Measurements from ENCODE around the gene TMPRSS3. TPM values are rescaled to one million over a fixed set of nuclear protein-coding genes. Genes with fewer than 3 reads are reported as not detected.

The TMPRSS3 gene
- total RNA-seq, 1 donor from 2014 or later: not detected

GRCh38 chr21:42360317-42360716, 35.5 kb downstream of the TMPRSS3 start:
- no peak overlapping the region for H3K27ac ChIP-seq
- H3K9me3 ChIP-seq (ENCODE audit: low read depth): no peaks in the 10 kb centered on the region
- H3K4me2 ChIP-seq: no peak overlapping the region
- peaks cover 6% of the 10 kb centered on the region for H3K9me3 Mint-ChIP-seq
- H4K20me1 ChIP-seq (ENCODE audit: low read depth): no peaks in the 10 kb centered on the region
- H3K4me1 ChIP-seq: no peaks in the 10 kb centered on the region
- no peak for DNase-seq (ENCODE audit: low spot score)
- peaks cover 21% of the 10 kb centered on the region for H3K4me1 Mint-ChIP-seq
- no peak overlapping the region for H2AFZ ChIP-seq (replicated peaks)
- no peak overlapping the region for H3K27ac Mint-ChIP-seq
- H3K79me2 ChIP-seq (ENCODE audit: low read depth): no peaks in the 10 kb centered on the region
- no peaks in the 10 kb centered on the region for H3K27me3 ChIP-seq
- H3F3A ChIP-seq (ENCODE audit: low read depth): no peaks in the 10 kb centered on the region
- peaks cover 14% of the 10 kb centered on the region for H3K27me3 Mint-ChIP-seq (ENCODE audit: insufficient read depth, low read depth)
- no peak overlapping the region for H3K4me3 Mint-ChIP-seq
- H3K36me3 Mint-ChIP-seq: no peaks in the 10 kb centered on the region
- no peak overlapping the region for H3K9ac ChIP-seq
- H3K36me3 ChIP-seq: no peaks in the 10 kb centered on the region
- TF ChIP-seq CTCF (IDR thresholded peaks at IDR 0.05) (no peak), EZH2phosphoT487 (IDR thresholded peaks at IDR 0.05) (no peak), EZH2 (IDR thresholded peaks at IDR 0.05) (no peak)
- no peak overlapping the region for H3K4me3 ChIP-seq

GRCh38 chr21:42358937-42359336, 36.9 kb downstream of the TMPRSS3 start:
- Histone ChIP-seq H3K79me2 (ENCODE audit: low read depth) (no peaks in the 10 kb centered on the region), H3K36me3 (no peaks in the 10 kb centered on the region), H4K20me1 (ENCODE audit: low read depth) (no peaks in the 10 kb centered on the region), H3K9ac (no peak overlapping the region), H2AFZ (replicated peaks) (no peak overlapping the region), H3F3A (ENCODE audit: low read depth) (no peaks in the 10 kb centered on the region), H3K9me3 (ENCODE audit: low read depth) (peaks cover 4% of the 10 kb centered on the region), H3K4me3 (no peak overlapping the region), H3K27ac (no peak overlapping the region), H3K4me1 (no peaks in the 10 kb centered on the region), H3K4me2 (no peak overlapping the region), H3K27me3 (no peaks in the 10 kb centered on the region)
- DNase-seq (ENCODE audit: low spot score): no peak
- Mint-ChIP-seq H3K9me3 (peaks cover 10% of the 10 kb centered on the region), H3K36me3 (no peaks in the 10 kb centered on the region), H3K4me3 (no peak overlapping the region), H3K27me3 (ENCODE audit: insufficient read depth, low read depth) (peaks cover 10% of the 10 kb centered on the region), H3K27ac (no peak overlapping the region), H3K4me1 (peaks cover 19% of the 10 kb centered on the region)
- TF ChIP-seq CTCF (IDR thresholded peaks at IDR 0.05) (no peak), EZH2phosphoT487 (IDR thresholded peaks at IDR 0.05) (no peak), EZH2 (IDR thresholded peaks at IDR 0.05) (no peak)

GRCh38 chr21:42358261-42358660, 37.6 kb downstream of the TMPRSS3 start:
- peaks cover 10% of the 10 kb centered on the region for H3K27me3 Mint-ChIP-seq (ENCODE audit: insufficient read depth, low read depth)
- Histone ChIP-seq H4K20me1 (ENCODE audit: low read depth) (no peaks in the 10 kb centered on the region), H3K9ac (no peak overlapping the region), H3K9me3 (ENCODE audit: low read depth) (peaks cover 4% of the 10 kb centered on the region), H3K4me3 (no peak overlapping the region), H3K27me3 (no peaks in the 10 kb centered on the region), H3K27ac (no peak overlapping the region), H3K4me1 (no peaks in the 10 kb centered on the region), H2AFZ (replicated peaks) (no peak overlapping the region), H3K4me2 (no peak overlapping the region), H3K79me2 (ENCODE audit: low read depth) (no peaks in the 10 kb centered on the region), H3K36me3 (no peaks in the 10 kb centered on the region), H3F3A (ENCODE audit: low read depth) (no peaks in the 10 kb centered on the region)
- H3K9me3 Mint-ChIP-seq: peaks cover 10% of the 10 kb centered on the region
- H3K36me3 Mint-ChIP-seq: no peaks in the 10 kb centered on the region
- TF ChIP-seq EZH2phosphoT487 (IDR thresholded peaks at IDR 0.05): no peak
- TF ChIP-seq EZH2 (IDR thresholded peaks at IDR 0.05): no peak
- TF ChIP-seq CTCF (IDR thresholded peaks at IDR 0.05): no peak
- no peak overlapping the region for H3K27ac Mint-ChIP-seq
- no peak overlapping the region for H3K4me3 Mint-ChIP-seq
- no peak for DNase-seq (ENCODE audit: low spot score)
- peaks cover 23% of the 10 kb centered on the region for H3K4me1 Mint-ChIP-seq

Data from neural progenitor cell (in vitro differentiated cells).